ENCODE data around the gene HLCS.
"Not testable (repeated sequence)": the region's sequence is repeated elsewhere in the genome, so short reads cannot be mapped to it uniquely, and the experiment has no call there.

- TF ChIP-seq CTCF, POLR2A, POLR2AphosphoS5 (IDR thresholded peaks at IDR 0.05): not testable (repeated sequence)
Measured at GRCh38 chr21:37003917-37004316, 37.4 kb upstream of the HLCS start.
